GM12872 (cell line): ENCODE results near the gene CADM2.

ENCODE experiments used
- TF ChIP-seq, protein P1 (sequence below): IDR thresholded peaks from 3 replicates; pipeline ENCODE4 v1.5.1; 2011; ENCODE audit warnings: low read depth, mild to moderate bottlenecking, low read length, moderate library complexity; ENCODE audit not compliant: insufficient read depth

Gene CADM2

DNA sequence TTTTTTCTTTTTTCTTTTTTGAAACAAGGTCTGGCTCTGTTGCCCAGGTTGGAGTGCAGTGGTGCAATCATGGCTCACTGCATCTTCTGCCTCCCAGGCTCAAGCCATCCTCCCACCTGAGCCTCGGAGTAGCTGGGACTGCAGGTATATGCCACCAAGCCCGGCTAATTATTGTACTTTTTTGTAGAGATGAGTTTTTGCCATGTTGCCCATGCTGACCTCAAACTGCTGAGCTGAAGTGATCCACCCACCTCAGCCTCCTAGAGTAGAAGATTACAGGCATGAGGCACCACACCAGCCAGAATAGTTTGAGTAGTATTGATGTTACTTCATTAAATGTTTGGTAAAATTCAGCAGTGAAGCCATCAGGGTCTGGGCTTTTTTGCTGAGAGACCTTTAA is 251.8 kb downstream of the CADM2 start:
- TF ChIP-seq, protein P1, sequence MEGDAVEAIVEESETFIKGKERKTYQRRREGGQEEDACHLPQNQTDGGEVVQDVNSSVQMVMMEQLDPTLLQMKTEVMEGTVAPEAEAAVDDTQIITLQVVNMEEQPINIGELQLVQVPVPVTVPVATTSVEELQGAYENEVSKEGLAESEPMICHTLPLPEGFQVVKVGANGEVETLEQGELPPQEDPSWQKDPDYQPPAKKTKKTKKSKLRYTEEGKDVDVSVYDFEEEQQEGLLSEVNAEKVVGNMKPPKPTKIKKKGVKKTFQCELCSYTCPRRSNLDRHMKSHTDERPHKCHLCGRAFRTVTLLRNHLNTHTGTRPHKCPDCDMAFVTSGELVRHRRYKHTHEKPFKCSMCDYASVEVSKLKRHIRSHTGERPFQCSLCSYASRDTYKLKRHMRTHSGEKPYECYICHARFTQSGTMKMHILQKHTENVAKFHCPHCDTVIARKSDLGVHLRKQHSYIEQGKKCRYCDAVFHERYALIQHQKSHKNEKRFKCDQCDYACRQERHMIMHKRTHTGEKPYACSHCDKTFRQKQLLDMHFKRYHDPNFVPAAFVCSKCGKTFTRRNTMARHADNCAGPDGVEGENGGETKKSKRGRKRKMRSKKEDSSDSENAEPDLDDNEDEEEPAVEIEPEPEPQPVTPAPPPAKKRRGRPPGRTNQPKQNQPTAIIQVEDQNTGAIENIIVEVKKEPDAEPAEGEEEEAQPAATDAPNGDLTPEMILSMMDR = no peak

- TF ChIP-seq, protein P1 = no peak
Observed at GRCh38 chr3:85228966-85229365, 270.2 kb downstream of the CADM2 start.

DNA sequence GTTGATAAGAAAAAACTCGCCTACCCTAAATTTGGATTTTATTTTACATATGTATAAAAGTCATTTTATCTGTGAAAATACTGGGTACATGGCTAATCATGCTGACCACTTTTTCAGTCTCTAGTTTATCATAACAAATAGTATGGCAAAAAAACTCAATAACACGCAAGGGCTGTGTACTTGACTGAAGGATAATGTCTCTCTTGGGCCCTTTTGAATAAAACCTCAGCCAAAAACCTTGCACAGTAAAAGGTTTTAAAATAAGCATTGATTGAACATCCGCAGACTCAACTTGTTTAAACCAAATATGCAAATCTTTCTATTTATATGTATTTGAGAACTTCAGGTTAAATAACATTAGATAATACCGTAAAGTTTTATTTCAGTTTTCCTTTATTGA is 285.3 kb downstream of the CADM2 start:
- TF ChIP-seq, protein P1 = no peak

- TF ChIP-seq, protein P1 = no peak
Observed at GRCh38 chr3:85244519-85244918, 285.7 kb downstream of the CADM2 start.

DNA sequence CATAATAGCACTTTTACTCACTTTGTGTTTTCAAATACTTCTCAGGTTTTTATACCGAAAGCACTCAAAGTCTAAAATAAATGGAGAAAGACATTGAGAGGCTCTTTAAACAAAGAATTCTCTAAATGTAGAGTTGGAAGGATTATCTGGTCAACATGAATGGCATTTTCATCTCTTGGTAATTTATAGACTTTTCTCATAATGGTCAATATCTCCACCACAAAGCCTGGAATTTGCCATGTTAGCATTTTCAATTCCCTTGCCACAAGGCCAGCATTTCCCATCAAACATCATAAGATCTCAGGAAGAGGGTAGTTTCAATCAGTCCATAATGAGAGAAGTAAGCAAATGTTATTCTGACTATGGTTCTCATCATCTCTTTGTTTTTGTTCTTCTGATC is 293.0 kb downstream of the CADM2 start:
- TF ChIP-seq, protein P1 = no peak

- TF ChIP-seq, protein P1 = no peak
Observed at GRCh38 chr3:85252686-85253085, 293.9 kb downstream of the CADM2 start.

DNA sequence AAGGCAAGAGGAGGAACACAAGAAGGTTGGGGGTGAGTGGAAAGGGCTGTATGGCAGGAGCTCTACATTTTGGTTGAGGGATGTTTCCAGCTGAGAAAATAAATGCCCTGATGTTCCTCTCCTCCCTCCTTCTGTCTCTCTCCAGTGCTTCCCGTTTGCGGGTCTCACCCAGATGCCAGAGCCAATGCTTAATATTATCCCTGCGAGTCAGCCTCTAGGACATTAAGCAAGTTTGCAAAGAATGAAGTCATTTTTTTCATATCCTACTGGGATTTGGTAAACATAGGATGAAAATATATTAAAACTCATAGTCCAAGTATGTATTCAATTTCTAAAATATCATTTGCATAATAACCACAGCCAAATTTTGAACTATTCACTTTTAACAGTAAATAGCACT is 295.9 kb downstream of the CADM2 start:
- TF ChIP-seq, protein P1 = no peak

DNA sequence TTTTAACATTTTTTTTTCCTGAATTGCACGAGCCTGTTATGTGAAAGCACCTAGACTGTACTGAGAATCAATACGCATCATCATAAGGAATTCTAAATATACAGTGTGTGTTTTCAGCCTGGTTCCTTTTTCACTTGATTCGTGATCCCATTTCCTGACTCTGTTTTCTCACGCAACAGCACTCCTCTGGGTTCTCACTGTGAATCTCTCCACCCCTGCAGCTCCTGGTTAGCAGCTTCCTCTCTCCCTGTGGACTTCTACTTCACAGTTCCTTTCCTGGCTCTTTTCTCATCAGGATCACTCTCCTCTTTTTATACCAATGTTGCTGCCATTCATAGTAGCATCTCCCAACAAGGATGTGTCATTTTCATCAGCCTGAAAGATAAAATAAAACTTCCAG is 297.2 kb downstream of the CADM2 start:
- TF ChIP-seq, protein P1 = no peak
